H1 (cell line): ENCODE measurements around the gene ZHX3. TPM values are rescaled to one million over a fixed set of nuclear protein-coding genes. Genes with fewer than 3 reads are reported as not detected.

Experiments used
- CTCF ChIA-PET: fragments of 300-600 bp; sonication (Branson Sonifier 250); formaldehyde crosslinking; loops from one replicate; lab custom pipeline; 2021; ENCODE audit not compliant: partially characterized antibody; lab: Charles Lee
- POLR2A ChIA-PET: fragments of 300-600 bp; sonication (Branson Sonifier 250); formaldehyde crosslinking; loops from one replicate; lab custom pipeline; 2021; ENCODE audit warnings: inconsistent platforms; ENCODE audit not compliant: partially characterized antibody; lab: Charles Lee
- DNase-seq, 2 experiments: peaks; one replicate each; pipeline versions ENCODE4 v3.0.0 to v3.0.0-alpha.2; 2010 to 2022; ENCODE audit warnings: low spot score in 2 of 2, low read depth in 1 of 2, mixed read lengths in 1 of 2
- FAIRE-seq: peaks from 2 replicates; lab custom pipeline; 2011; peaks lifted over from hg19 to GRCh38; lab: Jason Lieb, UNC
- H2AFZ ChIP-seq: 2 replicates; pipeline ENCODE4 v1.8.1; 2012; ENCODE audit warnings: low read length, inconsistent platforms
- H2AK5ac ChIP-seq: 2 replicates; pipeline ENCODE4 v1.6.1; 2013; ENCODE audit warnings: low read depth, low read length
- H2BK120ac ChIP-seq: replicated peaks from 2 replicates; pipeline ENCODE3; 2013; ENCODE audit warnings: low read depth, low read length, inconsistent platforms
- H2BK12ac ChIP-seq: 2 replicates; pipeline ENCODE4 v1.6.1; 2013; ENCODE audit warnings: low read depth, low read length
- H2BK15ac ChIP-seq: 2 replicates; pipeline ENCODE4 v1.6.1; 2013; ENCODE audit warnings: low read length
- H2BK20ac ChIP-seq: 2 replicates; pipeline ENCODE4 v1.6.1; 2013; ENCODE audit warnings: low read length
- H2BK5ac ChIP-seq: 2 replicates; pipeline ENCODE4 v1.6.1; 2013; ENCODE audit warnings: low read depth, low read length
- H3K14ac ChIP-seq: 2 replicates; pipeline ENCODE4 v1.6.1; 2013; ENCODE audit warnings: inconsistent platforms; ENCODE audit not compliant: insufficient read length
- H3K18ac ChIP-seq: 2 replicates; pipeline ENCODE4 v1.6.1; 2013; ENCODE audit warnings: low read length; ENCODE audit errors: extremely low read depth
- H3K23ac ChIP-seq: 2 replicates; pipeline ENCODE4 v1.6.1; 2013; ENCODE audit warnings: inconsistent platforms; ENCODE audit not compliant: insufficient read length
- H3K23me2 ChIP-seq: 2 replicates; pipeline ENCODE4 v1.6.1; 2013; ENCODE audit warnings: low read depth, low read length
- H3K27ac ChIP-seq: 2 replicates; pipeline ENCODE4 v1.6.1; 2011; ENCODE audit warnings: low read depth, low read length, inconsistent platforms
- H3K27me3 ChIP-seq, 4 experiments: replicated peaks in 1 of 4; 1 replicate in 1 of 4; 2 replicates in 3 of 4; pipeline versions ENCODE4 v1.6.1 to v1.8.1; 2011 to 2013; ENCODE audit warnings: low read length in 3 of 4, mild to moderate bottlenecking in 3 of 4, inconsistent platforms in 2 of 4, mixed read lengths in 2 of 4, moderate library complexity in 1 of 4; ENCODE audit not compliant: control insufficient read depth in 3 of 4, insufficient read depth in 3 of 4; ENCODE audit errors: extremely low read depth in 1 of 4
- H3K36me3 ChIP-seq, 4 experiments: 2 replicates each; pipeline versions ENCODE4 v1.6.1 to v1.8.1; 2011 to 2013; ENCODE audit warnings: mild to moderate bottlenecking in 4 of 4, low read length in 3 of 4, moderate library complexity in 2 of 4, control low read depth in 1 of 4, inconsistent platforms in 1 of 4; ENCODE audit not compliant: insufficient read depth in 4 of 4, control insufficient read depth in 2 of 4
- H3K4ac ChIP-seq: replicated peaks from 2 replicates; pipeline ENCODE3; 2013; ENCODE audit warnings: low read length, low read depth, mixed read lengths, inconsistent platforms; ENCODE audit not compliant: insufficient read length
- H3K4me1 ChIP-seq, 4 experiments: replicated peaks in 1 of 4; 1 replicate in 1 of 4; 2 replicates in 3 of 4; pipeline versions ENCODE4 v1.6.1 to v1.8.1; 2011 to 2013; ENCODE audit warnings: low read length in 3 of 4, inconsistent platforms in 2 of 4, mixed read lengths in 1 of 4; ENCODE audit not compliant: insufficient read depth in 4 of 4, control insufficient read depth in 3 of 4
- H3K4me2 ChIP-seq, 2 experiments: 2 replicates each; pipeline versions ENCODE4 v1.6.1 to v1.8.1; 2011 to 2013; ENCODE audit warnings: low read depth in 2 of 2, low read length in 2 of 2, control low read depth in 1 of 2, inconsistent platforms in 1 of 2, mild to moderate bottlenecking in 1 of 2; ENCODE audit not compliant: insufficient read depth in 1 of 2
- H3K4me3 ChIP-seq, 4 experiments: fragments of 200-600, 300-600 bp in 1 of 4; sonication (generic), shearing (Covaris generic), sonication (Bioruptor Twin) in 1 of 4; 2 replicates each; pipeline versions ENCODE4 v1.5.1 to v1.8.1; 2011 to 2016; ENCODE audit warnings: low read length in 4 of 4, low read depth in 3 of 4, control low read depth in 2 of 4, inconsistent platforms in 2 of 4, mild to moderate bottlenecking in 2 of 4, mixed read lengths in 1 of 4, moderate library complexity in 1 of 4; ENCODE audit not compliant: insufficient read depth in 2 of 4; ENCODE audit errors: extremely low read depth in 1 of 4
- H3K56ac ChIP-seq: replicated peaks from 2 replicates; pipeline ENCODE3; 2013; ENCODE audit warnings: low read depth, mild to moderate bottlenecking, mixed read lengths, low read length, inconsistent platforms; ENCODE audit not compliant: insufficient read length
- H3K79me1 ChIP-seq: 2 replicates; pipeline ENCODE4 v1.6.1; 2013; ENCODE audit warnings: low read depth, low read length, control low read depth
- H3K79me2 ChIP-seq, 2 experiments: 2 replicates each; pipeline versions ENCODE4 v1.6.1 to v1.8.1; 2012 to 2013; ENCODE audit warnings: low read length in 2 of 2, mild to moderate bottlenecking in 2 of 2, inconsistent platforms in 1 of 2; ENCODE audit not compliant: insufficient read depth in 2 of 2, control insufficient read depth in 1 of 2
- H3K9ac ChIP-seq, 4 experiments: replicated peaks in 1 of 4; 1 replicate in 1 of 4; 2 replicates in 3 of 4; pipeline versions ENCODE4 v1.6.1 to v1.8.1; 2011 to 2013; ENCODE audit warnings: low read depth in 3 of 4, low read length in 3 of 4, control low read depth in 2 of 4, mild to moderate bottlenecking in 2 of 4, moderate library complexity in 2 of 4, inconsistent platforms in 1 of 4; ENCODE audit errors: extremely low read depth in 1 of 4
- H3K9me3 ChIP-seq, 2 experiments: 2 replicates each; pipeline versions ENCODE4 v1.6.1 to v1.8.1; 2012 to 2013; ENCODE audit warnings: mild to moderate bottlenecking in 2 of 2, moderate library complexity in 2 of 2, control low read depth in 1 of 2, inconsistent platforms in 1 of 2, low read depth in 1 of 2, low read length in 1 of 2, mixed read lengths in 1 of 2; ENCODE audit not compliant: insufficient read depth in 2 of 2
- H4K20me1 ChIP-seq, 2 experiments: replicated peaks in 1 of 2; 2 replicates each; pipeline versions ENCODE3 to v1.8.1; 2011 to 2013; ENCODE audit warnings: inconsistent platforms in 2 of 2, low read length in 2 of 2, mild to moderate bottlenecking in 1 of 2; ENCODE audit not compliant: insufficient read depth in 2 of 2, control insufficient read depth in 1 of 2
- H4K5ac ChIP-seq: 2 replicates; pipeline ENCODE4 v1.6.1; 2013; ENCODE audit warnings: low read length, low read depth, mixed read lengths, inconsistent platforms; ENCODE audit not compliant: insufficient read length
- H4K8ac ChIP-seq: 2 replicates; pipeline ENCODE4 v1.8.0; 2013; ENCODE audit warnings: mild to moderate bottlenecking, moderate library complexity, low read length, inconsistent platforms; ENCODE audit not compliant: insufficient read depth; ENCODE audit errors: extremely low read depth
- H4K91ac ChIP-seq: replicated peaks from 2 replicates; pipeline ENCODE3; 2013; ENCODE audit warnings: low read length, mixed read lengths, inconsistent platforms; ENCODE audit not compliant: insufficient read length
- ASH2L ChIP-seq: fragments of 200-600, 300-600 bp; sonication (generic); IDR thresholded peaks from one replicate; pipeline ENCODE4 v1.7.1; 2017; ENCODE audit warnings: low read length
- BRCA1 ChIP-seq: IDR thresholded peaks from 2 replicates; pipeline ENCODE4 v1.6.1; 2012; ENCODE audit warnings: low read depth, low read length, improper control_type of control experiment
- CHD2 ChIP-seq: IDR thresholded peaks from 2 replicates; pipeline ENCODE4 v1.6.1; 2012; ENCODE audit warnings: low read length, improper control_type of control experiment
- EZH2 ChIP-seq: fragments of 200-600 bp; sonication (generic); IDR thresholded peaks from 2 replicates; pipeline ENCODE4 v1.7.1; 2012; ENCODE audit warnings: low read depth, mild to moderate bottlenecking, moderate library complexity, low read length, inconsistent platforms; ENCODE audit not compliant: severe bottlenecking
- MAFK ChIP-seq: IDR thresholded peaks from 2 replicates; pipeline ENCODE4 v1.6.1; 2012; ENCODE audit warnings: low read depth, mild to moderate bottlenecking, improper control_type of control experiment, low read length
- POLR2AphosphoS5 ChIP-seq: IDR thresholded peaks from 2 replicates; pipeline ENCODE4 v1.6.1; 2011; ENCODE audit warnings: low read depth, low read length
- POU5F1 ChIP-seq: IDR thresholded peaks from 2 replicates; pipeline ENCODE4 v1.6.1; 2011; ENCODE audit warnings: low read depth, mild to moderate bottlenecking, low read length, moderate library complexity
- RNF2 ChIP-seq: fragments of 200-900, 300-1000 bp; sonication (generic); IDR thresholded peaks from 2 replicates; pipeline ENCODE4 v1.7.1; 2016; ENCODE audit warnings: borderline replicate concordance, low read depth, mild to moderate bottlenecking, antibody characterized with exemption, low read length; ENCODE audit not compliant: poor library complexity, severe bottlenecking; ENCODE audit errors: missing control alignments
- SIRT6 ChIP-seq: IDR thresholded peaks from one replicate; pipeline ENCODE4 v1.7.1; 2012; ENCODE audit warnings: low read length, inconsistent platforms
- SRF ChIP-seq: IDR thresholded peaks from 2 replicates; pipeline ENCODE4 v1.6.1; 2011; ENCODE audit warnings: mild to moderate bottlenecking, low read depth, low read length, moderate library complexity
- TBP ChIP-seq: IDR thresholded peaks from 2 replicates; pipeline ENCODE4 v1.6.1; 2011; ENCODE audit warnings: low read depth, low read length, improper control_type of control experiment
- TEAD4 ChIP-seq: IDR thresholded peaks from 2 replicates; pipeline ENCODE4 v1.6.1; 2012; ENCODE audit warnings: low read depth, low read length, inconsistent platforms, mixed read lengths
- WGBS, 2 experiments: shearing (Covaris generic) in 1 of 2; methylation state at CpG; one replicate each; pipeline versions ENCODE4 v1.1.6 to v1.1.7; 2013 to 2015; ENCODE audit warnings: low lambda C conversion rate in 2 of 2, mixed read lengths in 2 of 2, inconsistent platforms in 1 of 2, low coverage in 1 of 2, missing lambda C conversion rate in 1 of 2; ENCODE audit not compliant: insufficient replicate concordance in 2 of 2, insufficient coverage in 1 of 2, insufficient read length in 1 of 2; ENCODE audit errors: extremely low coverage in 1 of 2, missing lambda C conversion rate in 1 of 2; 5-methylcytosine and 5-hydroxymethylcytosine counted together
- polyA plus RNA-seq, 7 experiments: library from polyadenylated mRNA; depleted of rRNA in 3 of 7; stranded (reverse) in 5 of 7; unstranded in 2 of 7; fragments of >200 nt in 5 of 7; fragments of 200-250 nt in 2 of 7; gene quantifications; 1 replicate in 5 of 7; 2 replicates in 1 of 7; 4 replicates in 1 of 7; pipeline versions ENCODE4 v1.2.1 to v1.2.3, GENCODE V29; 2011 to 2013; ENCODE audit warnings: missing spikeins in 2 of 7, mixed read lengths in 2 of 7
- total RNA-seq: library from RNA; stranded (reverse); fragmentation: NEBNext Ultra II Directional; extraction: Animal tissue kit (Norgen Biotek cat#: 25700); gene quantifications from 2 replicates; pipeline ENCODE4 v1.2.1, GENCODE V29; 2021

ZHX3 gene
- total and polyA plus RNA-seq, 2 of the 8 experiments (the other 6 are each of a cell fraction or from before 2014, with no cell fraction given): 1.00 to 7.8 TPM

DNA sequence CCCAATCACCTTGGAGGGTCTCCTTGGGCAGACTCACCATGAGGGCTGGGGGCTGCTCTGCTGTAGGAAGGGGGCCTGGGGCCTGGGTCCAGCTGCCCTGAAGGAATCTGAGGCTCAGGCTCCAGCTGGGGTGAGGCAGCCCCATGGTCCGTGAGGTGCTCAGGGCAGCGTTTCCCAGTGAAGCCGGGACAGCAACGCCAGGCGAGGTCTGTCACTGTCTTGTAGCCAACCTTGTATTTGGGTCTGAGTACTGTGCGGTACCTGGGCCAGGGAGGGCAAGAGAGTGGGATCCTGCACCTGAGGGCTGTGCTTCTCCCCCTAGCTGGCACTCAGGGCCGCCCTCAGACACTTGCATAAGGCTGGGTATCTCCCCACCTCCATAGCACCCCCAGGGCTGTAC lies 46.1 kb upstream of the ZHX3 start:
- Histone ChIP-seq H3K56ac (no peak overlapping the region), H4K91ac (no peak overlapping the region), H3K79me1 (no peaks in the 10 kb centered on the region), H4K8ac (no peak overlapping the region), H3K36me3 (no peaks in the 10 kb centered on the region), H3K4me3 (no peak overlapping the region), H2BK120ac (no peak overlapping the region), H3K9me3 (no peaks in the 10 kb centered on the region), H3K4me2 (no peak overlapping the region), H2BK15ac (no peak overlapping the region), H2AK5ac (no peak overlapping the region), H3K23ac (no peak overlapping the region), H3K27me3 (peaks cover 18 to 37% (median 34%) of the 10 kb centered on the region in 4 experiments), H2AFZ (no peak overlapping the region), H2BK5ac (no peak overlapping the region), H3K14ac (no peak overlapping the region), H3K79me2 (no peaks in the 10 kb centered on the region), H4K20me1 (peaks cover 2 to 10% of the 10 kb centered on the region in 2 experiments), H2BK20ac (no peak overlapping the region), H3K4me1 (peaks cover 0 to 2% (median 0%) of the 10 kb centered on the region in 4 experiments; a peak in 3 of 7 replicates), H3K4ac (no peak overlapping the region), H2BK12ac (no peak overlapping the region), H3K9ac (no peak overlapping the region), H3K23me2 (peaks cover 7% of the 10 kb centered on the region; the same call in 1 of the 2 replicates)
- CTCF ChIA-PET: interaction anchor here (0.8 to 2.0 kb wide), 8 partner anchors 11 to 209 kb away, joined by 3 to 6 read pairs (median 4); partner anchors contain the start of gene LPIN3
- DNase-seq (no peak), FAIRE-seq (no peak)
- WGBS, 2 experiments: 89% methylated on average over 7 of the region's 7 CpGs; no CpG with 5 or more reads in 1 of the 2 experiments
- TF ChIP-seq TEAD4 (no peak), RNF2 (no peak), CHD2 (no peak), SRF (no peak), ASH2L (no peak), MAFK (no peak), SIRT6 (no peak), POLR2AphosphoS5 (no peak), BRCA1 (no peak), TBP (no peak), EZH2 (no peak), POU5F1 (no peak)
- TF ChIP-seq, all 59 proteins: peak for 0
- no peak overlapping the region for H3K27ac ChIP-seq
- POLR2A ChIA-PET: interaction anchor here (1.2 kb wide), 1 partner anchor 23 kb away, joined by 4 read pairs; the partner anchor contains the start of gene LPIN3
- no peak overlapping the region for H4K5ac ChIP-seq
- no peak overlapping the region for H3K18ac ChIP-seq
